Liver (tissue), 9 donors: ENCODE data around the gene PRKN. TPM values are rescaled to one million over a fixed set of nuclear protein-coding genes. Genes with fewer than 3 reads are reported as not detected.

ENCODE experiments used
- DNase-seq: peaks from one replicate; pipeline ENCODE4 v3.0.0-alpha.2; 2017; ENCODE audit warnings: low spot score
- H3K27ac ChIP-seq, 2 donors: one replicate each; pipeline ENCODE4 v1.7.0; 2013; ENCODE audit warnings: inconsistent platforms in 2 of 2, low read length in 2 of 2, control low read depth in 1 of 2, low read depth in 1 of 2, mild to moderate bottlenecking in 1 of 2
- H3K27me3 ChIP-seq, 4 donors: one replicate each; pipeline versions ENCODE4 v1.6.1 to v1.7.0; 2013; ENCODE audit warnings: low read length in 3 of 4, inconsistent platforms in 1 of 4, mild to moderate bottlenecking in 1 of 4, moderate library complexity in 1 of 4; ENCODE audit not compliant: control insufficient read depth in 4 of 4, insufficient read depth in 4 of 4
- H3K36me3 ChIP-seq, 4 donors: one replicate each; pipeline versions ENCODE4 v1.6.1 to v1.7.0; 2013; ENCODE audit warnings: low read length in 3 of 4, mild to moderate bottlenecking in 3 of 4, low read depth in 1 of 4, moderate library complexity in 1 of 4; ENCODE audit not compliant: control insufficient read depth in 4 of 4, insufficient read depth in 3 of 4
- H3K4me1 ChIP-seq, 4 donors: one replicate each; pipeline versions ENCODE4 v1.6.1 to v1.7.0; 2013; ENCODE audit warnings: low read length in 3 of 4, mild to moderate bottlenecking in 3 of 4, moderate library complexity in 1 of 4; ENCODE audit not compliant: control insufficient read depth in 4 of 4, insufficient read depth in 4 of 4
- H3K4me3 ChIP-seq, 3 donors: one replicate each; pipeline versions ENCODE4 v1.6.1 to v1.7.0; 2013; ENCODE audit warnings: low read length in 3 of 3, control low read depth in 1 of 3, low read depth in 1 of 3, mild to moderate bottlenecking in 1 of 3
- H3K9ac ChIP-seq, 2 donors: one replicate each; pipeline ENCODE4 v1.7.0; 2013; ENCODE audit warnings: low read length in 2 of 2, mild to moderate bottlenecking in 2 of 2, moderate library complexity in 2 of 2, control low read depth in 1 of 2, low read depth in 1 of 2
- H3K9me3 ChIP-seq, 4 donors: one replicate each; pipeline versions ENCODE4 v1.6.1 to v1.7.0; 2013; ENCODE audit warnings: low read length in 3 of 4; ENCODE audit not compliant: control insufficient read depth in 4 of 4
- CTCF ChIP-seq: fragments of 150-350 bp; IDR thresholded peaks from 2 replicates; pipeline ENCODE4 v1.5.1; 2017; ENCODE audit warnings: improper control_type of control experiment, low read depth, low read length; ENCODE audit not compliant: missing input control
- EGR1 ChIP-seq, 2 donors: IDR thresholded peaks; 2 replicates each; pipeline ENCODE4 v1.6.1; 2016 to 2018; ENCODE audit warnings: antibody characterized with exemption in 2 of 2, low read depth in 2 of 2
- FOXA1 ChIP-seq: IDR thresholded peaks from 2 replicates; pipeline ENCODE4 v1.6.1; 2016; ENCODE audit warnings: antibody characterized with exemption
- FOXA2 ChIP-seq: IDR thresholded peaks from 2 replicates; pipeline ENCODE4 v1.6.1; 2016; ENCODE audit warnings: antibody characterized with exemption
- GABPA ChIP-seq, 2 donors: IDR thresholded peaks in 1 of 2; conservative IDR thresholded peaks in 1 of 2; 2 replicates each; pipeline ENCODE4 v1.6.1; 2016; ENCODE audit warnings: antibody characterized with exemption in 2 of 2, mild to moderate bottlenecking in 1 of 2, moderate library complexity in 1 of 2
- HNF4A ChIP-seq, 2 donors: conservative IDR thresholded peaks; 2 replicates each; pipeline ENCODE4 v1.6.1; 2016; ENCODE audit warnings: antibody characterized with exemption in 2 of 2, mild to moderate bottlenecking in 2 of 2
- HNF4G ChIP-seq: IDR thresholded peaks from 2 replicates; pipeline ENCODE4 v1.6.1; 2016; ENCODE audit warnings: antibody characterized with exemption
- JUND ChIP-seq, 2 donors: IDR thresholded peaks; 2 replicates each; pipeline ENCODE4 v1.6.1; 2016; ENCODE audit warnings: antibody characterized with exemption in 2 of 2
- NR2F2 ChIP-seq: IDR thresholded peaks from 2 replicates; pipeline ENCODE4 v1.6.1; 2016; ENCODE audit warnings: antibody characterized with exemption
- RAD21 ChIP-seq, 2 donors: IDR thresholded peaks; 2 replicates each; pipeline ENCODE4 v1.6.1; 2016; ENCODE audit warnings: antibody characterized with exemption in 2 of 2, mild to moderate bottlenecking in 2 of 2
- REST ChIP-seq: IDR thresholded peaks from 2 replicates; pipeline ENCODE4 v1.6.1; 2016; ENCODE audit warnings: antibody characterized with exemption, mild to moderate bottlenecking
- RXRA ChIP-seq, 2 donors: IDR thresholded peaks; 2 replicates each; pipeline ENCODE4 v1.6.1; 2017 to 2018; ENCODE audit warnings: antibody characterized with exemption in 2 of 2, mild to moderate bottlenecking in 1 of 2
- SP1 ChIP-seq: IDR thresholded peaks from 2 replicates; pipeline ENCODE4 v1.6.1; 2018; ENCODE audit warnings: antibody characterized with exemption, mild to moderate bottlenecking
- TAF1 ChIP-seq: conservative IDR thresholded peaks from 2 replicates; pipeline ENCODE4 v1.6.1; 2016; ENCODE audit warnings: antibody characterized with exemption, mild to moderate bottlenecking
- YY1 ChIP-seq: IDR thresholded peaks from 2 replicates; pipeline ENCODE4 v1.6.1; 2016; ENCODE audit warnings: antibody characterized with exemption, mild to moderate bottlenecking
- ZBTB33 ChIP-seq: IDR thresholded peaks from 2 replicates; pipeline ENCODE4 v1.6.1; 2016; ENCODE audit warnings: antibody characterized with exemption
- WGBS: extraction: QIAGEN DNeasy Blood & Tissue Kit; methylation state at CpG from one replicate; pipeline ENCODE4 v1.1.7; 2013; 5-methylcytosine and 5-hydroxymethylcytosine counted together
- polyA plus RNA-seq, 2 donors: library from polyadenylated mRNA; stranded (reverse) in 1 of 2; unstranded in 1 of 2; fragments of 200-250 nt in 1 of 2; fragments of >200 nt in 1 of 2; fragmentation: Nextera tagmentation in 1 of 2; extraction: Ambion mirVana in 1 of 2; gene quantifications; one replicate each; pipeline versions ENCODE4 v1.2.1 to v1.2.3, GENCODE V29; 2013 to 2015
- total RNA-seq, 2 donors: library from RNA; depleted of rRNA; stranded (reverse); fragments of >200 nt; gene quantifications; one replicate each; pipeline ENCODE4 v1.2.3, GENCODE V29; 2014
- TF ChIP-seq, protein P1 (sequence below): IDR thresholded peaks from 2 replicates; pipeline ENCODE4 v1.6.1; 2016; ENCODE audit warnings: antibody characterized with exemption
- donor health status: healthy.
- donor health status: healthy.
- donor health status: healthy.
- donor health status: healthy.
- donor health status: healthy.

Gene PRKN
- total and polyA plus RNA-seq, 4 donors, result 0.47 to 4.1 (median 3.2) TPM

- no peak overlapping the region for H3K4me3 ChIP-seq
- TF ChIP-seq, protein P1, sequence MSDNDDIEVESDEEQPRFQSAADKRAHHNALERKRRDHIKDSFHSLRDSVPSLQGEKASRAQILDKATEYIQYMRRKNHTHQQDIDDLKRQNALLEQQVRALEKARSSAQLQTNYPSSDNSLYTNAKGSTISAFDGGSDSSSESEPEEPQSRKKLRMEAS, result no peak
- TF ChIP-seq FOXA2 (no peak), NR2F2 (no peak), CTCF (no peak), TAF1 (no peak), RAD21 (IDR thresholded peaks at IDR 0.05) (no peak), GABPA (IDR thresholded peaks at IDR 0.05 in 1 of 2, conservative IDR thresholded peaks at IDR 0.05 in 1 of 2) (no peak), YY1 (no peak), HNF4G (no peak), HNF4A (conservative IDR thresholded peaks at IDR 0.05) (no peak), ZBTB33 (no peak), SP1 (no peak), JUND (IDR thresholded peaks at IDR 0.05) (no peak), REST (no peak), RXRA (IDR thresholded peaks at IDR 0.05) (no peak), FOXA1 (no peak), EGR1 (IDR thresholded peaks at IDR 0.05; ENCODE audit: low read depth in 2 of 2) (no peak)
- no peaks in the 10 kb centered on the region for H3K36me3 ChIP-seq
- no peaks in the 10 kb centered on the region for H3K4me1 ChIP-seq
- H3K9me3 ChIP-seq, result no peaks in the 10 kb centered on the region
- no peak overlapping the region for H3K27ac ChIP-seq
- DNase-seq, result no peak
- H3K27me3 ChIP-seq, result no peaks in the 10 kb centered on the region
- 89% methylated on average over 7 of the region's 7 CpGs for WGBS
- no peak overlapping the region for H3K9ac ChIP-seq
Observed at GRCh38 chr6:162153120-162153519, 574.4 kb downstream of the PRKN start.
